Mammary epithelial cell (primary cell): Measurements from ENCODE around the gene NUMBL.

Experiments used
- EZH2 ChIP-seq: IDR thresholded peaks from 2 replicates; pipeline ENCODE4 v1.6.1; 2012; ENCODE audit warnings: low read length, inconsistent platforms, borderline replicate concordance
- TF ChIP-seq, protein P1 (sequence below), 2 donors: IDR thresholded peaks in 1 of 2; conservative IDR thresholded peaks in 1 of 2; 2 replicates each; pipeline ENCODE4 v1.5.1; 2011 to 2012; ENCODE audit warnings: inconsistent platforms in 2 of 2, low read length in 2 of 2, mild to moderate bottlenecking in 2 of 2, control low read depth in 1 of 2, low read depth in 1 of 2; ENCODE audit not compliant: insufficient read depth in 1 of 2; ENCODE audit errors: extremely low read depth in 1 of 2

DNA sequence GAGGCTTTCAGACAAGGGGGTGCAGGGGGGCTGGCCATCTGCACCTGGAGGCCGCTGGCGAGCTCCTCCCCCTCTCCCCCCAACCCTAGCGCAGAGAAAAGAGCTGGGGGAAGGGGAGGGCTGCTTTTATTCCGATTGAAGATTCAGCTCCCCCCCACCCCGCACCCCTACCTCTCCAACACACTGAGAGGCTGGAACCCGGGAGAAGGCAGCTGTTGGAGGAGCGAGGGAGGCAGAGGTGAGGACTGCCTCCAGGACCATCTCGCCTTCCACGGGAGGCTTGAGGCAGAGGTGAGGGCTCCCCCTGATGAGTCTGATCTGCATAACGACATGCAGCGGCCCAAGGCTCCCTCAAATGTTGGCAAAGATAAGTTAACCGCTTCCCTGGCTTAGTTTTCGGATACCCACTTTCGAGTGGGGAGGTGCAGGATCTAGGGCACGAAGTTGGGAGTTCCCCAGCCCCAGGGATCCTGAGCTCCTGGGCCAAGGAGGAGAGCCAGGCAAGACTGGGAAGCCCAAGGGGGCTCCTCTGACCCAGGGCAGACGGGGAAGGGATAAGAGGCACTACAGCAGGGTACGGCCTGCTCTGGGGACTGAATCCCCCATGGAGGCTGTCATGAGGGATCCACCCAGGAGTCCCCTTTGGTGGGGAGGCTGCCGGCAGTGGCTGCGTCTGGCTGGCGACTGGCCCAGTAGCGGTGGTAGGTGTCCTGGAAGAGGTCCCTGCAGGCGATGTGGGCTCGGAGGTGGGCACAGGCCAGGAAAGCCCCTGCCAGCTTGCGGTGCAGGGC, 1.2 kb upstream of the NUMBL start:
- TF ChIP-seq, protein P1, sequence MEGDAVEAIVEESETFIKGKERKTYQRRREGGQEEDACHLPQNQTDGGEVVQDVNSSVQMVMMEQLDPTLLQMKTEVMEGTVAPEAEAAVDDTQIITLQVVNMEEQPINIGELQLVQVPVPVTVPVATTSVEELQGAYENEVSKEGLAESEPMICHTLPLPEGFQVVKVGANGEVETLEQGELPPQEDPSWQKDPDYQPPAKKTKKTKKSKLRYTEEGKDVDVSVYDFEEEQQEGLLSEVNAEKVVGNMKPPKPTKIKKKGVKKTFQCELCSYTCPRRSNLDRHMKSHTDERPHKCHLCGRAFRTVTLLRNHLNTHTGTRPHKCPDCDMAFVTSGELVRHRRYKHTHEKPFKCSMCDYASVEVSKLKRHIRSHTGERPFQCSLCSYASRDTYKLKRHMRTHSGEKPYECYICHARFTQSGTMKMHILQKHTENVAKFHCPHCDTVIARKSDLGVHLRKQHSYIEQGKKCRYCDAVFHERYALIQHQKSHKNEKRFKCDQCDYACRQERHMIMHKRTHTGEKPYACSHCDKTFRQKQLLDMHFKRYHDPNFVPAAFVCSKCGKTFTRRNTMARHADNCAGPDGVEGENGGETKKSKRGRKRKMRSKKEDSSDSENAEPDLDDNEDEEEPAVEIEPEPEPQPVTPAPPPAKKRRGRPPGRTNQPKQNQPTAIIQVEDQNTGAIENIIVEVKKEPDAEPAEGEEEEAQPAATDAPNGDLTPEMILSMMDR (conservative IDR thresholded peaks at IDR 0.05 in 1 of 2, IDR thresholded peaks at IDR 0.05 in 1 of 2; ENCODE audit: extremely low read depth in 1 of 2, insufficient read depth in 1 of 2, low read depth in 1 of 2, low read length in 2 of 2) = no peak
- TF ChIP-seq EZH2 = no peak
